Middle frontal gyrus (tissue), 1 donor: Measurements from ENCODE around the gene POMC.
"Not testable (repeated sequence)": the region's sequence is repeated elsewhere in the genome, so short reads cannot be mapped to it uniquely, and the experiment has no call there.

ENCODE experiments used
- DNase-seq: peaks from one replicate; pipeline ENCODE4 v3.0.0-alpha.2; 2015; ENCODE audit warnings: low spot score; ENCODE audit errors: extremely low spot score

The POMC gene

GRCh38 chr2:25176541-25177181 lies 8.3 kb upstream of the POMC start:
- DNase-seq: no peak

DNA sequence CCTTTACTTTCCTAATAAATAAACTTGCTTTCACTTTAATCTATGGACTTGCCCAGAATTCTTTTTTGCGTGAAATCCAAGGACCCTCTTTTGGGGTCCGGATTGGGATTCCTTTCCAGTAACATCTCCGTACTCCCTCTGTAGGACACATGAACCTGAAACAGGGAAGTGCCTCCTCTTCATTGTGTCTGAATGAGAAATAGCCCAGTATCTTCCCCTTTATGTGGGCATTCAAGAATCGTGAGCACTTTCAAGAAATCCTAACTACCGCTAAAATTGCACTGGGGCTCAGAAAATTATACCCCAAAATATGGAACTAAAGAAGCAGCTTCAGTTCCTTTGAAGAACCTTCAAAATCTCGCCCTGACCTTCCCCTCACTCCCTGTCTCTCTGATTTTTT lies 7.8 kb upstream of the POMC start:
- DNase-seq: no peak

- DNase-seq: no peak
Measured at GRCh38 chr2:25174192-25174861, 5.9 kb upstream of the POMC start.

- no peak for DNase-seq
Measured at GRCh38 chr2:25173719-25174118, 5.3 kb upstream of the POMC start.

DNA sequence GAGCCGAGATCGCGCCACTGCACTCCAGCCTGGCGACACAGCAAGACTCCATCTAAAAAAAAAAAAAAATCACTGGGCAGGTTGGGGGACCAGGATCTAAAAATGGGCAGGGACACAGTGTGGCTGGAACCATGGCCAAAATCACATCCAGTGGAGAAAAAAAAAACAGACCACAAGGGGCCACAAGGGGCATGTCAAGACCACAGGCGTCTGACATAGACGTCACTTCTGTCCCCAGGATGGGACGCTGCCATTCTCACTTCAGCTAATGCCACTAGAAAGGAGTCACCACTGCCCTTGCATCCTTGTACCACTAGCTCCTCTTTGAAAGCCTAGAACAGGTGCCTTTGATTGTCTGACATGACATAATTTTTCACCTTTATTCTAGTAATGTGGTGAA lies 2.5 kb upstream of the POMC start:
- DNase-seq: no peak

GRCh38 chr2:25169073-25169470 lies 692 bp upstream of the POMC start:
- DNase-seq: no peak

DNA sequence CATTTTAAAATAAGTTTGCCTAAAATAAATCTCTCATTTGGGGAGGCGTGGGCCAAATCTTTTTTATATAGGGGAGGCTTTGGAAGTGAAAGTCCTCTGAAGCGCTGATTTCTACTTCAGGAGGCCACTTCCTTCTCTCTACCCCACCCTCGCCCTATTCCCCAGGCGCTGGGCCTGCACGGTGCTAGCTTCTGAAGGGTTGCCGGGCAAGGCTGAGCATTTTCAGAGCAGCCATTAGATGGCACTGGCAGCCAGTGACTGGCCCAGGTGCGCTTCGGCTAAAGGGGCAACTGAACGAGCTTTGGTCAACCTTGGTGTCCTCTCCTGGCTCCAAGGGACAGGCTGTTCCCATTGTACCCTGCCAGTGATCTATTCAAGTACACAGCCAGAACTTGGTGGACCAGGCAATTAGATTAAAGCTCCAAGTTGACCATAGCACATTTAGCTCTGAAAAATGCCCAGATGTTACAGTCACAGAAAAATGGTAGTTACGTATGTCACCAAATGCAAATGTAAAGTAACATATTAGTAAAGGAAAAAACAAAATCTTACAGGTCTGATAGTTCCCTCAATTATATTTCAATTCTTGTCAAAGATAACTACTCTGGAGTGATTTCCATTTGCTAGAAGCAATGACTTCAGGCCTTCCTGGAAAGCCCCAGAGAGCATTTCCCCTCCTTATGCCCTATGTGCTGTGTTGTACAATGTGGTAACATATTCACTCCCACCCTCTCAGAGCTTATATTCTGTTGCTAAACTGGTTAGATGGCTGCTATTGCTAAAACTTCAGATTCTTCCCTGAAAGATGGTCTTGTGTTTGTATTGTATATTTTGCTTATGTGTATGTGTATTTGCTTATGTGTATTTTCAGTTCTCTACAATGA lies 2.1 kb downstream of the POMC start:
- DNase-seq: no peak

DNA sequence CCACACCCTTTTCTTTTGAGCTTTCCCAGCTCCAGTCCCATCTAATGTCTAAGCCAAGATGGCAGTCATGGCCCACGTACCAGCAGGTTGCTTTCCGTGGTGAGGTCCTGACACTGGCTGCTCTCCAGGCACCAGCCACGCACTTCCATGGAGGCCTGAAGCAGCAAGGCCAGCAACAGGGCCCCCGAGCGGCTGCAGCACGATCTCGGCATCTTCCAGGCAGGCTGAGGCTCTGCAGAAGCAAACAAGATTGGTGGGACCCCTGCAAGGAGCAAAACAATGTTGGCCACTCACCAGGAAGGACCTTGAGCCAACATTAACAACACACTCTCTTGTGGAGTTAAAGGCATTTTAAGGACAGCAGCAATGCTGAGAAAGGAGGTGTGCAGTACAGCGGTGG lies 3.8 kb downstream of the POMC start:
- DNase-seq: no peak

GRCh38 chr2:25162061-25162460 lies 6.3 kb downstream of the POMC start:
- not testable (repeated sequence) for DNase-seq

DNA sequence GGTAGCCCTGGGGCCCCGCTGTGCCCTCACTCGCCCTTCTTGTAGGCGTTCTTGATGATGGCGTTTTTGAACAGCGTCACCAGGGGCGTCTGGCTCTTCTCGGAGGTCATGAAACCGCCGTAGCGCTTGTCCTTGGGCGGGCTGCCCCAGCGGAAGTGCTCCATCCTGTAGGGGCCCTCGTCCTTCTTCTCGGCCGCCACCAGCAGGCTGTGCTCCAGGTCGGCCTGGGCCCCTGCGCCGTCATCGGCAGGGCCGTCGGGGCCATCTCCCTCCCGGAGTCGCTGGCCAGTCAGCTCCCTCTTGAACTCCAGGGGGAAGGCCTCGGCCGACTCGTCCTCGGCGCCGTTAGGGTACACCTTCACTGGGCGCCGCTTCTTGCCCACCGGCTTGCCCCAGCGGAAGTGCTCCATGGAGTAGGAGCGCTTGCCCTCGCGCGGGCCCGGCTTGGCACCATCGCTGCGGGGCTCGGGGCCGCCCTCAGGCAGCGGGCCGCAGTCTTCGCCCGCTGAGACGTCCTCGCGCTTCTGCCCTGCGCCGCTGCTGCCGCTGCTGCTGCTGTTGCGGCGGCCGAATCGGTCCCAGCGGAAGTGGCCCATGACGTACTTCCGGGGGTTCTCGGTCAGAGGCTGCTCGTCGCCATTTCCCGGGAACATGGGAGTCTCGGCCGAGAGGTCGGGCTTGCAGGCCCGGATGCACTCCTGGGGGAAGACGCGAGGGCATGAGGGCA lies 7.2 kb downstream of the POMC start:
- no peak for DNase-seq

DNA sequence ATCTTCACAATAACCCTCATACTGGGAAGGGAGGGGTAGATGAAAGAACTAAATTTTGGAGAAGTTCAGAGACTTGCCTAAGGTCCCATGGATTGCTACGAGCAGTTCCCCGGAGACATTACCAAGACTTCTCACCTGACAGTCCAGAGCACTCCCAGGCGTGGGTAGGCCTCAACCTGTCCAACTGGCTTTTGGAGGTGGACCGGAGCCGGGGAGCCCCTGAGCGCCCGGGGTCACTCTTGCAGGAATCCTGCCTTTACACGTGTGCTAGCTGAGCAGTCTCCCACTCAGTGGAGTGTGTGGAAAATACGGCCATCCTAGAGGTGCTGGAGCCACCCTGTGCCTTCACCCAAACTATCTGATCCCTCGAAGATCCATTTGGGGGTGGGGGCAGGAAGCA lies 8.0 kb downstream of the POMC start:
- no peak for DNase-seq

GRCh38 chr2:25159949-25160348 lies 8.4 kb downstream of the POMC start:
- DNase-seq: no peak

- DNase-seq: no peak
Measured at GRCh38 chr2:25158096-25158852, 10.1 kb downstream of the POMC start.

GRCh38 chr2:25155401-25155800 lies 13.0 kb downstream of the POMC start:
- no peak for DNase-seq

DNA sequence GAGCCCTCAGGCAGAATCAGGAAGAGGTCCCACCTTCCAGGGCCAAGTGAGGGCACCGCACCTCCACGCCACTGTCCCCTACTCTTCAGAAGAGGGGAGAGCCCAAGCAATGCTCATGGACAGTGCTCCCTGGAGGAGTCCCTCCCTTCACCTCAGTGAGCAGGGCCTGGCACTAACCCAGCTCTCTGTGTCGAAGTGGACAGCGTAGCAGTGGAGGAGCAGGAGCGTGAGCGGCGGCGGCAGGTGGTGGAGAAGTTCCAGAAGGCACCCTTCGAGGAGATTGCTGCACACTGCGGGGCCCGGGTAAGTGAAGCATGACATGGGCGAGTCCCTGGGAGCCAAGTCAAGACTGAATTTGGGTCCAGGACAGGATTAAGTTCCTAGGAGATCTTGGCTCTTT lies 16.7 kb downstream of the POMC start:
- DNase-seq: no peak

- DNase-seq: not testable (repeated sequence)
Measured at GRCh38 chr2:25150993-25151392, 17.4 kb downstream of the POMC start.

DNA sequence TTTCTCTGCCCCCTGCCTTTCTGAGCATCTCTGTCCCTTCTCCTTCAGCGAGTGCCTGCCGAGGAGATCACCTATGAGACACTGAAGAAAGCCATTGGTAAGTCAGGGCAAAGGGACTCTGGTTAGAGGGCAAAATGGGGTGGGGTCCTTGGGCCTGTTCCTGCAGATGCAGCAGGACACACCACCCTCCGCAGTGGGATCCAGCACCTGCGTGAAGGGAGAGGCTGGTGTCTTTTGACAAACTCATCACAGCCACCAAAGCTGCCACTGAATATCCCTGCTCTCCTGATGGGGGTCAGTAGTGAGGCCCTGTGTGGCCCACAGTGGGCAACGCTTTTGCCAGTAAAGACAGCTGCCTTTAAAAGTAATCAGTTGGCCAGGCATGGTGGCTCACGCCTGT lies 18.7 kb downstream of the POMC start:
- no peak for DNase-seq

DNA sequence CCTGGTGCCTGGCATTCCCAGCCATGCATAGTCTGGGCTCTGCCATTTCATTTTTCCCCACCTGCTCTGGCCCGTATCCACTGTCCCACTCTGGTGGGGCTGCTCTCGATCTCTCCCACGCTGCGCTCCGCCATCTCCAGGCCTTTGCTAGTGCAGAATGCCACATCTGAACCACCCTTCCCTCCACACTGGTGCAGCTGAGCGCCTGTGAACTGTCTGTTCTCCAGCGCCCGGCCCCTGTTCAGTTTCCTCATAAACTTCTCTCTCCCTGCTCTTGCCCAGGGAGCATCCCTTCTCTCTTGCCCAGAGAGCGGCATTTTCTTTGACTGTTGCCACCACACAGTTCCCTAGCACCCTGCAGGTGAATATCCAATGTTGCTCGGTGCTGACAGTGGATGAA lies 21.5 kb downstream of the POMC start:
- DNase-seq: no peak

DNA sequence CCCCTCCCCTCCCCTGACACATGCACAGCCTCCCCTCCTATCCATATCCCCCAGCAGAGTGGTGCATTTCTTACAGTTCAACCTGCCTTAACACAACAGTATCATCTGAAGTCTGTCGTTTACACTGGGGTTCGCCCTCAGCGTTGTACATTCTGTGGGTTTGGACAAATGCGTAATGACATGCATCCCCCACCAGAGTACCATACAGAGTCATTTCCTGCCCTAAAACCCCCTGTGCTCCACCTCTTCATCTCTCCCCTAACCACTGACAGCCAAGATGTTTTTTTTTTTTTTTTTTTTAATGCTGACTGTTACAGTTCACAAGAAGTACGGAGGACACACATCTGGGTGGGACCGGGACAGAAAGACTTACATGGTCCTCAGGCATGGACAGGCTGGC lies 22.6 kb downstream of the POMC start:
- no peak for DNase-seq

GRCh38 chr2:25141120-25141519 lies 27.3 kb downstream of the POMC start:
- DNase-seq: no peak

DNA sequence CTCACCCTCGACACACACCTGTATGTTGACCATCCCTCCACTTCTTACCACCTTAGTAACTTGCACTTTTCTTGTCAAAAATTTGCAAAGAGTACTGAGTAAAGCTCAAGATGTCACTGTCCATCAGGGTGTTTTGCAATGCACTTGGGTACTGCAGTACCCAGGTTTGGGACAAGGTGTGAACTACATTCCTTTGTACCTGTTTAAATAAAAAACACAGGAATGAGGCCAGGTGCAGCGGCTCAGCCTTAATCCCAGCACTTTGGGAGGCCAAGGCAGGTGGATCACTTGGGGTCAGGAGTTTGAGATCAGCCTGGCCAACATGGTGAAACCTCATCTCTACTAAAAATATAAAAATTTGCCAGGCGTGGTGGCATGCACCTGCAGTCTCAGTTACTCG lies 27.8 kb downstream of the POMC start:
- DNase-seq: not testable (repeated sequence)
